ENCODE data around the gene SHROOM2.

The SHROOM2 gene

GRCh38 chrX:9943420-9943819, 157.2 kb downstream of the SHROOM2 start:
- no peaks in the 10 kb centered on the region for H3K9me3 ChIP-seq (ENCODE audit: control insufficient read depth, low read length)
- H3K27ac ChIP-seq: no peak overlapping the region

DNA sequence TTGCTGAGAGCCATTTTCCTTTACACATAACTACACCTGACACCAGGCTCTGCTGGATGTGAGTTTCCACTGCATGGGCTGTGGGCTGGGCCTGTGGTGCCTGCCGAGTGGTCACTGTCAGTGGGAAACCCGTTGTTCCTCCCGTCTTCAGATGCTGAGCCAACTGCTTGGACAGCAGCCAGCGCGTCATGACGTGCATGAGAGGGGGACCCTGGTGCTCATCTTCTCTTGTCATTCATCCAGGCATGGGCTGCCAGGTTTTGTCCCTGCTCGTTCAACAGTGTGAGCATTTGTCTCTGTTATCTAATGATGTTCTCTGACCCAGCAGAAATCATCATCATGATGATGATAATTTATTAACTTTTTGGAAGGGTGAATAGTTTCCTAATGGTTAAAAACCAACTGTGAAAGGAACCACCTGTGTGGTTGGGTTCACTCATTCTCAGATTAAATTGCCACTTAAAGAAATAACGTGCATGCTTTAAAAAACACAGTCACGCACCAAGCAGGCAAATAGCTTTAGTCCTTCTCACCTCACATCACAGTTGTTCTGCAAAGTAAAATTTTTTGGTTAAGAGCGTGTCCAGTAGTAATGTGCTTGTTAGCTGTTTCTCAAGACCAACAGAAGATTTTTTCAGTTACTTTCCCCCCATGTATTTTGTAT, 161.0 kb downstream of the SHROOM2 start:
- Histone ChIP-seq H3K4me3 (ENCODE audit: low read depth, low read length) (no peak overlapping the region), H3K36me3 (ENCODE audit: control insufficient read depth, insufficient read depth, low read length) (no peaks in the 10 kb centered on the region), H3K4me1 (no peaks in the 10 kb centered on the region), H3K79me2 (no peaks in the 10 kb centered on the region), H3K4me2 (ENCODE audit: low read length) (no peak overlapping the region), H3K9ac (no peak overlapping the region), H3K27me3 (ENCODE audit: control insufficient read depth, insufficient read depth, low read length) (no peaks in the 10 kb centered on the region), H3K9me3 (ENCODE audit: control insufficient read depth, low read length) (no peaks in the 10 kb centered on the region), H3K27ac (no peak overlapping the region), H2AFZ (no peak overlapping the region)
- no peak for TF ChIP-seq CTCF (IDR thresholded peaks at IDR 0.05)

More at GRCh38 chrX:9943420-9943819, 157.2 kb downstream of the SHROOM2 start:
- H2AFZ ChIP-seq: no peak overlapping the region
- H3K36me3 ChIP-seq (ENCODE audit: control insufficient read depth, insufficient read depth, low read length): no peaks in the 10 kb centered on the region
- no peak overlapping the region for H3K4me3 ChIP-seq (ENCODE audit: low read depth, low read length)
- no peak overlapping the region for H3K9ac ChIP-seq
- no peaks in the 10 kb centered on the region for H3K4me1 ChIP-seq
- no peaks in the 10 kb centered on the region for H3K27me3 ChIP-seq (ENCODE audit: control insufficient read depth, insufficient read depth, low read length)
- H3K79me2 ChIP-seq: no peaks in the 10 kb centered on the region
- H3K4me2 ChIP-seq (ENCODE audit: low read length): no peak overlapping the region
- TF ChIP-seq CTCF (IDR thresholded peaks at IDR 0.05): no peak

DNA sequence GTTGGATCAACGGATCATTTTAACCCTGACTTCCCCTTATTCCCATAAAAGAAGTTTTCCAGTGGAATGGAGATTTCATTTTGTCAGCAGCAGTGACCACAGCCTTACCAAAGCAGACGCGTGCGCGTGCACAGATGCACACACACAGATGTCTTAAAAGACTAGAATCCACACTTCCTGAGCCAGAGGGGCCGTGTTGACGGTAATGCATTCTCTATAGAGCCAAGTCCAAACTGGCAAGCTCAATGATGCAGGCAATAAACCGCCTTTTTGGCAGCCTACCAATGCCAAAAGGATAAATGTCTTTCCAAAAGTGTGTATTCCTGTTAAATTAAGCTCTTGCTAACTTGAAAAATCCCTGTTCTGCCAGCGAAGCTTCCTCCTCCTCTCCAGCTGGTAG, 162.2 kb downstream of the SHROOM2 start:
- Histone ChIP-seq H3K9ac (no peak overlapping the region), H3K4me3 (ENCODE audit: low read depth, low read length) (no peak overlapping the region), H3K27ac (no peak overlapping the region), H2AFZ (no peak overlapping the region), H3K9me3 (ENCODE audit: control insufficient read depth, low read length) (no peaks in the 10 kb centered on the region), H3K4me1 (no peaks in the 10 kb centered on the region), H3K4me2 (ENCODE audit: low read length) (no peak overlapping the region), H3K36me3 (ENCODE audit: control insufficient read depth, insufficient read depth, low read length) (no peaks in the 10 kb centered on the region), H3K27me3 (ENCODE audit: control insufficient read depth, insufficient read depth, low read length) (no peaks in the 10 kb centered on the region), H3K79me2 (no peaks in the 10 kb centered on the region)
- no peak for TF ChIP-seq CTCF (IDR thresholded peaks at IDR 0.05)

DNA sequence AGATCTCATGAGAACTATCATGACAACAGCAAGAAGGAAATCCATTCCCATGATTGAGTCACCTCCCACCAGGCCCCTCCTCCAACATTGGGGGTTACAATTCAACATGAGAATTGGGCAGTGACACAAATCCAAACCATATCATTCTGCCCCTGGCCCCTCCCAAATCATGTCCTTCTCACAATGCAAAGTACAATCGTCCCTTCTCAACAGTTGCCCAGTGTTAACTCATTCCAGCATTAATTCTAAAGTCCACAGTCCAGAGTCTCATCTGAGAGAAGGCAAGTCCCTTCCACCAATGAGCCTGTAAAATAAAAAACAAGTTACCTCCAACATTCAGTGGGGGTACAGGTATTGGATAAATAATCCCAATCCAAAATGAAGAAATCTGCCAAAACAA, 166.1 kb downstream of the SHROOM2 start:
- Histone ChIP-seq H3K4me1 (no peaks in the 10 kb centered on the region), H2AFZ (no peak overlapping the region), H3K27me3 (ENCODE audit: control insufficient read depth, insufficient read depth, low read length) (no peaks in the 10 kb centered on the region), H3K9me3 (ENCODE audit: control insufficient read depth, low read length) (no peaks in the 10 kb centered on the region), H3K9ac (no peak overlapping the region), H3K27ac (no peak overlapping the region), H3K4me2 (ENCODE audit: low read length) (no peak overlapping the region), H3K36me3 (ENCODE audit: control insufficient read depth, insufficient read depth, low read length) (no peaks in the 10 kb centered on the region), H3K79me2 (no peaks in the 10 kb centered on the region), H3K4me3 (ENCODE audit: low read depth, low read length) (no peak overlapping the region)
- no peak for TF ChIP-seq CTCF (IDR thresholded peaks at IDR 0.05)

DNA sequence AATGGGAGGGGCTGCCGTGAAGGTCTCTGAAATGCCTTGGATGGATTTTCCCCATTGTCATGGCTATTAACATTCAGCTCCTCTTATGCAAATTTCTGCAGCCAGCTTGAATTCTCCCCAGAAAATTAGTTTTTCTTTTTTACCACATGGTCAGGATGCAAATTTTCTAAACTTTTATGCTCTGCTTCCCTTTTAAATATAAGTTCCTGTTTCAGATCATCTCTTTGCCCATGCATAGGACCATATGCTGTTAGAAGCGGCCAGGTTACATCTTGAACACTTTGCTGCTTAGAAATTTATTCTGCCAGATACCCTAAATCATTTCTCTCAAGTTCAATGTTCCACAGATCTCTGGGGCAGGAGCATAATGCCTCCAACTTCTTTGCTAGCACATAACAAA, 167.2 kb downstream of the SHROOM2 start:
- Histone ChIP-seq H3K9me3 (ENCODE audit: control insufficient read depth, low read length) (no peaks in the 10 kb centered on the region), H3K4me2 (ENCODE audit: low read length) (no peak overlapping the region), H3K4me3 (ENCODE audit: low read depth, low read length) (no peak overlapping the region), H2AFZ (no peak overlapping the region), H3K9ac (no peak overlapping the region), H3K36me3 (ENCODE audit: control insufficient read depth, insufficient read depth, low read length) (no peaks in the 10 kb centered on the region), H3K79me2 (no peaks in the 10 kb centered on the region), H3K4me1 (no peaks in the 10 kb centered on the region), H3K27me3 (ENCODE audit: control insufficient read depth, insufficient read depth, low read length) (no peaks in the 10 kb centered on the region), H3K27ac (no peak overlapping the region)
- TF ChIP-seq CTCF (IDR thresholded peaks at IDR 0.05): no peak
